Neural cell (in vitro differentiated cells): ENCODE results near the gene KLK10.

Source experiments
- EZH2 ChIP-seq: fragments of 200-600, 300-800 bp; shearing (Covaris generic), sonication (generic); IDR thresholded peaks from 2 replicates; pipeline ENCODE4 v1.6.1; 2014; ENCODE audit warnings: antibody characterized with exemption, low read length, borderline replicate concordance, mild to moderate bottlenecking; ENCODE audit not compliant: insufficient read depth, poor library complexity, severe bottlenecking
- POLR2AphosphoS5 ChIP-seq: IDR thresholded peaks from 2 replicates; pipeline ENCODE4 v1.6.1; 2012
- TAF1 ChIP-seq: IDR thresholded peaks from 2 replicates; pipeline ENCODE4 v1.6.1; 2012; ENCODE audit warnings: low read depth
- TF ChIP-seq, protein P1 (sequence below): fragments of 450-650 bp; IDR thresholded peaks from 2 replicates; pipeline ENCODE4 v1.5.1; 2014; ENCODE audit warnings: antibody characterized with exemption, mild to moderate bottlenecking, moderate library complexity; ENCODE audit not compliant: poor library complexity, severe bottlenecking

DNA sequence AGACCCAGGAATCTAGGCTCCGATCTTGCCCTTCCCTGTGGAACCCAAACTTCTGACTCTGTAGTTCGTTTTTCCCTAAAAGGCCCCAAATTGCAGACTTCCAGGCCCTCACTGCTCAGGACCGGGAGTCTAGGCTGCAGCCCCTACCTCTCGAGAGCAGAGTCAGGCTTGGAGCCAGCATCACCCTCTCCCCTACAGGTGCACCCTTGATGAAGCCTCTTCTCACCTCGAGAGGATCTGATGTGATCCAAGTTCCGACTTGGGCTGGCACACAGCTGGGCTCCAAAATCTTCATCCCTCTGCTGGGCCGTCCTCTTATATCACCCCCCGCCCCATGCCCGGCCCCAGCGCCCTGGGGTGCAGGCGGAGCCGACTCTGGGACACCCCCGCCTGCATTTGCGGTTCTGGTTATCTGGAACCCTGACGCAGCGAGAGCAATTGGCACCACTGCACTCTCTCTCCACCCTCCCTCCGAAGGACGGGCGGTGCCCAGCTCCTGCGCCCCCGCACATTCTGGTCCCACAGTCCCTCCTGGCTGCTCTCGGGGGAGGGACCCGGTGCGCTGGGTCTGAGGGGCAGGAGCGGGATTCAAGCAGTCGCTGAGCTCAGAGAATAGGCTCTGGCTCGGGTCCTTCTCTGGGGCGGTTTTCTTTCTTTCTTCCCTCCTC lies 35.8 kb downstream of the KLK10 start, which contains the start of gene KLK7:
- TF ChIP-seq, protein P1, sequence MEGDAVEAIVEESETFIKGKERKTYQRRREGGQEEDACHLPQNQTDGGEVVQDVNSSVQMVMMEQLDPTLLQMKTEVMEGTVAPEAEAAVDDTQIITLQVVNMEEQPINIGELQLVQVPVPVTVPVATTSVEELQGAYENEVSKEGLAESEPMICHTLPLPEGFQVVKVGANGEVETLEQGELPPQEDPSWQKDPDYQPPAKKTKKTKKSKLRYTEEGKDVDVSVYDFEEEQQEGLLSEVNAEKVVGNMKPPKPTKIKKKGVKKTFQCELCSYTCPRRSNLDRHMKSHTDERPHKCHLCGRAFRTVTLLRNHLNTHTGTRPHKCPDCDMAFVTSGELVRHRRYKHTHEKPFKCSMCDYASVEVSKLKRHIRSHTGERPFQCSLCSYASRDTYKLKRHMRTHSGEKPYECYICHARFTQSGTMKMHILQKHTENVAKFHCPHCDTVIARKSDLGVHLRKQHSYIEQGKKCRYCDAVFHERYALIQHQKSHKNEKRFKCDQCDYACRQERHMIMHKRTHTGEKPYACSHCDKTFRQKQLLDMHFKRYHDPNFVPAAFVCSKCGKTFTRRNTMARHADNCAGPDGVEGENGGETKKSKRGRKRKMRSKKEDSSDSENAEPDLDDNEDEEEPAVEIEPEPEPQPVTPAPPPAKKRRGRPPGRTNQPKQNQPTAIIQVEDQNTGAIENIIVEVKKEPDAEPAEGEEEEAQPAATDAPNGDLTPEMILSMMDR, result no peak
- TF ChIP-seq TAF1 (no peak), POLR2AphosphoS5 (no peak), EZH2 (no peak)
